Thyroid gland (tissue), 4 donors: ENCODE data around the gene SASH1.

Source experiments
- POLR2A ChIP-seq, 2 donors: fragments of 450-650 bp; IDR thresholded peaks; one replicate each; pipeline ENCODE4 v1.6.1; 2017; ENCODE audit warnings: antibody characterized with exemption in 2 of 2, mild to moderate bottlenecking in 2 of 2, moderate library complexity in 1 of 2
- TF ChIP-seq, protein P1 (sequence below), 6 experiments: fragments of 200-600 bp in 3 of 6; fragments of 450-650 bp in 3 of 6; sonication (generic) in 3 of 6; IDR thresholded peaks; one replicate each; pipeline ENCODE4 v1.5.1; 2016 to 2019; ENCODE audit warnings: antibody characterized with exemption in 6 of 6, mild to moderate bottlenecking in 2 of 6, inconsistent platforms in 1 of 6, moderate library complexity in 1 of 6

DNA sequence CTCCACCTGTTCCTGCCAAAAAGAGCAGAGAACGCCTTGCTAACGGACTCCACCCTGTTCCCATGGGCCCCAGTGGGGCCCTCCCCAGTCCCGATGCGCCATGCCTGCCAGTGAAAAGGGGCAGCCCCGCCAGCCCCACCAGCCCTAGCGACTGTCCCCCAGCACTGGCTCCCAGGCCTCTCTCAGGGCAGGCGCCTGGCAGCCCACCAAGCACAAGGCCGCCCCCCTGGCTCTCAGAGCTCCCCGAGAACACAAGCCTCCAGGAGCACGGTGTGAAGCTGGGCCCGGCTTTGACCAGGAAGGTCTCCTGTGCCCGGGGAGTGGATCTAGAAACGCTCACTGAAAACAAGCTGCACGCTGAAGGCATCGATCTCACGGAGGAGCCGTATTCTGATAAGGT is 201.8 kb downstream of the SASH1 start:
- TF ChIP-seq, protein P1, sequence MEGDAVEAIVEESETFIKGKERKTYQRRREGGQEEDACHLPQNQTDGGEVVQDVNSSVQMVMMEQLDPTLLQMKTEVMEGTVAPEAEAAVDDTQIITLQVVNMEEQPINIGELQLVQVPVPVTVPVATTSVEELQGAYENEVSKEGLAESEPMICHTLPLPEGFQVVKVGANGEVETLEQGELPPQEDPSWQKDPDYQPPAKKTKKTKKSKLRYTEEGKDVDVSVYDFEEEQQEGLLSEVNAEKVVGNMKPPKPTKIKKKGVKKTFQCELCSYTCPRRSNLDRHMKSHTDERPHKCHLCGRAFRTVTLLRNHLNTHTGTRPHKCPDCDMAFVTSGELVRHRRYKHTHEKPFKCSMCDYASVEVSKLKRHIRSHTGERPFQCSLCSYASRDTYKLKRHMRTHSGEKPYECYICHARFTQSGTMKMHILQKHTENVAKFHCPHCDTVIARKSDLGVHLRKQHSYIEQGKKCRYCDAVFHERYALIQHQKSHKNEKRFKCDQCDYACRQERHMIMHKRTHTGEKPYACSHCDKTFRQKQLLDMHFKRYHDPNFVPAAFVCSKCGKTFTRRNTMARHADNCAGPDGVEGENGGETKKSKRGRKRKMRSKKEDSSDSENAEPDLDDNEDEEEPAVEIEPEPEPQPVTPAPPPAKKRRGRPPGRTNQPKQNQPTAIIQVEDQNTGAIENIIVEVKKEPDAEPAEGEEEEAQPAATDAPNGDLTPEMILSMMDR (IDR thresholded peaks at IDR 0.05) = no peak
- TF ChIP-seq POLR2A (IDR thresholded peaks at IDR 0.05) = no peak
